ENCODE data around the gene C8G.

C8G gene

GRCh38 chr9:136949817-136950655 lies 5.0 kb downstream of the C8G start:
- H3K4me3 ChIP-seq (ENCODE audit: low read depth, low read length) = peak overlapping the region; percentile 55
- DNase-seq (ENCODE audit: low read depth) = peak; percentile 87
- TF ChIP-seq CTCF (IDR thresholded peaks at IDR 0.05; ENCODE audit: low read depth, low read length, missing control alignments) = peak; percentile 36

GRCh38 chr9:136950656-136951276 lies 5.7 kb downstream of the C8G start:
- DNase-seq (ENCODE audit: low read depth) = no peak
- peak overlapping the region; percentile 55; the same call in 1 of the 2 replicates for H3K4me3 ChIP-seq (ENCODE audit: low read depth, low read length)
- TF ChIP-seq CTCF (IDR thresholded peaks at IDR 0.05; ENCODE audit: low read depth, low read length, missing control alignments) = no peak

- TF ChIP-seq CTCF (IDR thresholded peaks at IDR 0.05; ENCODE audit: low read depth, low read length, missing control alignments) = no peak
- no peak for DNase-seq (ENCODE audit: low read depth)
- no peak within 1 kb of the TSS for H3K4me3 ChIP-seq (ENCODE audit: low read depth, low read length)
Measured at GRCh38 chr9:136951541-136952320, 6.7 kb downstream of the C8G start, which contains the start of gene LCN12. LCN12 (plus strand) TSS chr9:136952273; CDS start chr9:136952328, 55 bp downstream.

- no peak overlapping the region for H3K4me3 ChIP-seq (ENCODE audit: low read depth, low read length)
- DNase-seq (ENCODE audit: low read depth) = no peak
- TF ChIP-seq CTCF (IDR thresholded peaks at IDR 0.05; ENCODE audit: low read depth, low read length, missing control alignments) = no peak
Measured at GRCh38 chr9:136952321-136952850, 7.3 kb downstream of the C8G start.

GRCh38 chr9:136952876-136953770 lies 8.1 kb downstream of the C8G start:
- TF ChIP-seq CTCF (IDR thresholded peaks at IDR 0.05; ENCODE audit: low read depth, low read length, missing control alignments) = no peak
- no peak for DNase-seq (ENCODE audit: low read depth)
- H3K4me3 ChIP-seq (ENCODE audit: low read depth, low read length) = no peak overlapping the region

- TF ChIP-seq CTCF (IDR thresholded peaks at IDR 0.05; ENCODE audit: low read depth, low read length, missing control alignments) = no peak
- no peak for DNase-seq (ENCODE audit: low read depth)
- no peak overlapping the region for H3K4me3 ChIP-seq (ENCODE audit: low read depth, low read length)
Measured at GRCh38 chr9:136953771-136954269, 8.8 kb downstream of the C8G start.
